GM12865 (cell line): ENCODE data around the gene RHBDD1.

Source experiments
- DNase-seq: peaks from one replicate; pipeline ENCODE4 v3.0.0; 2010; ENCODE audit warnings: low read depth
- H3K4me3 ChIP-seq: 2 replicates; pipeline ENCODE4 v1.5.1; 2011; ENCODE audit warnings: mild to moderate bottlenecking, low read depth, low read length, control low read depth
- TF ChIP-seq, protein P1 (sequence below): IDR thresholded peaks from 2 replicates; pipeline ENCODE4 v1.5.1; 2011; ENCODE audit warnings: low read length, control low read depth, low read depth, inconsistent platforms; ENCODE audit not compliant: insufficient read depth; ENCODE audit errors: missing control alignments

RHBDD1 gene

DNA sequence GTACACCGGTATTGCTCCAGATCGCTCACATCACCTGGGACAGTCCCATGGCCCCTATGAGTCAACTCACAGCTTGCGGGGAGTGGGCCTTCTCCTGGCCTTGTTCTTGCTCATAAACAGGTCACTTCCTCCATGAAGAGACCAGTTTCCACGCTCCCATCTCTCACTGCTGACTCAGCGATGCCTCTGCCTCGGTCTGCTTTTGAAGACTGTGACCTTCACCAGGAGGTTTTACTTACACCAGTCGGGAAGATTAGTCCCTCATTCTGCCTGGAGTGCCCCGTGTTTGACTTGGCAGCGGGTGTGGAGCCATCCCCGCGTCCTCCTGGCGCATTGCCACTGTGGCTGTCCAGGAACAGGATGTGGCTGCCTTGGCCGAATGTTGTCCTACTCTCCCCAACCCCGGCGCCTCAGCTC, 159.8 kb downstream of the RHBDD1 start:
- TF ChIP-seq, protein P1, sequence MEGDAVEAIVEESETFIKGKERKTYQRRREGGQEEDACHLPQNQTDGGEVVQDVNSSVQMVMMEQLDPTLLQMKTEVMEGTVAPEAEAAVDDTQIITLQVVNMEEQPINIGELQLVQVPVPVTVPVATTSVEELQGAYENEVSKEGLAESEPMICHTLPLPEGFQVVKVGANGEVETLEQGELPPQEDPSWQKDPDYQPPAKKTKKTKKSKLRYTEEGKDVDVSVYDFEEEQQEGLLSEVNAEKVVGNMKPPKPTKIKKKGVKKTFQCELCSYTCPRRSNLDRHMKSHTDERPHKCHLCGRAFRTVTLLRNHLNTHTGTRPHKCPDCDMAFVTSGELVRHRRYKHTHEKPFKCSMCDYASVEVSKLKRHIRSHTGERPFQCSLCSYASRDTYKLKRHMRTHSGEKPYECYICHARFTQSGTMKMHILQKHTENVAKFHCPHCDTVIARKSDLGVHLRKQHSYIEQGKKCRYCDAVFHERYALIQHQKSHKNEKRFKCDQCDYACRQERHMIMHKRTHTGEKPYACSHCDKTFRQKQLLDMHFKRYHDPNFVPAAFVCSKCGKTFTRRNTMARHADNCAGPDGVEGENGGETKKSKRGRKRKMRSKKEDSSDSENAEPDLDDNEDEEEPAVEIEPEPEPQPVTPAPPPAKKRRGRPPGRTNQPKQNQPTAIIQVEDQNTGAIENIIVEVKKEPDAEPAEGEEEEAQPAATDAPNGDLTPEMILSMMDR: no peak
- H3K4me3 ChIP-seq: no peak overlapping the region
- DNase-seq: peak; percentile 38

DNA sequence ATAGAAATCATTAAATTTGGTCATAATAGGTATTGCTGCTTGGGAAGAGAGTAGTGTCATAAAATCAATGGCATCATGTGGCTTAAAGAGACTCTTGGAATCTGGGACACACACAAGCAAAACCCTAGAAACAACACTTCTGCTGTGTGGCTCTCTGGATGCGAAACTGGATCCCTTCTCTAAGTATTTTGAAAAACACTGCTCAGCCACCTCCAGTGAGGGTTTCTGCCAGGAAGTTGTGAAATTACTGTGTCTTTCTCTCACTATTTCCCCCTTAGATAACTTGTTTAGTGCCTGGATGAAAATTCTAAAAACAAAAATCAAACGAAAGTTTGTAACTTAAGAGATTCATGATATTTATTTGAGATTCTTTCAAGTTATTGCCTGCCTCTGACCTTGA, 163.8 kb downstream of the RHBDD1 start:
- no peak overlapping the region for H3K4me3 ChIP-seq
- no peak for DNase-seq
- TF ChIP-seq, protein P1: no peak

DNA sequence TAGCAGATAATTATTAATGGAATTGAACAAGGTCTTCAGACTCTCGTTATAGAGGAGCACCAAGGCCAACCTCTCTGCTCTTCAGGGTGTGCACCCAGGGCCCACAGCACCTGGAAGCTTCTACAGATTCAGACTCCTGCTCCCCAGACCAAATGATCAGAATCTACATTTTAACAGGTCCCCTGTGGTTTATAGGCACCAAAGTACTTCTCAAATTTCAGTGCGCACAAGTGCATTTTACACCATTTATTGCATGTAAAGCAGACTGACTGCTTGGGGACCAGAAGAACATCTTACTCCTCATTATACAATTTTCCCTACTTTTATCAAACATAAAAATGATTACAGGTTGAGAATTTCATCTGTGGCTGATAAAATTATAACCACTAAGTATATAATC, 164.3 kb downstream of the RHBDD1 start:
- DNase-seq: no peak
- TF ChIP-seq, protein P1: no peak
- no peak overlapping the region for H3K4me3 ChIP-seq

DNA sequence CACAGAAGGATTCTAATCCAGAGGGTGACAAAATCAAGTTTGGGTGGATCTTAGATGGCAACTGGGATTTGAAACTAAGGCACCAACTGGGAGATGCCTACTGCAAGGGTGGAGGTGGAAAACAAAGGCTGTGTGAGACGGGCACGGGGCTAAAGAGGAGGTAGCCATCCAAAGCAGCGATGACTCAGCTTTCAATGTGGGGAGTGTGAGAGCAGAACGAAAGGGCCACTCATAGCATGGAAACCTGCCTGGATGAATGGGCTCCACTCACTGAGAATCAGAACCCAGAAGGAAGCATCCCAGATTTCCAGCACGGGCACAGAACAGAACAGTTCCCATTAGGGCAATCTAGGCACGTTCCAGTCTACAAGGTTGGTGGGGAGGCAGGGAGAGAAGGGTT, 168.6 kb downstream of the RHBDD1 start:
- DNase-seq: no peak
- H3K4me3 ChIP-seq: no peak overlapping the region
- TF ChIP-seq, protein P1: no peak

DNA sequence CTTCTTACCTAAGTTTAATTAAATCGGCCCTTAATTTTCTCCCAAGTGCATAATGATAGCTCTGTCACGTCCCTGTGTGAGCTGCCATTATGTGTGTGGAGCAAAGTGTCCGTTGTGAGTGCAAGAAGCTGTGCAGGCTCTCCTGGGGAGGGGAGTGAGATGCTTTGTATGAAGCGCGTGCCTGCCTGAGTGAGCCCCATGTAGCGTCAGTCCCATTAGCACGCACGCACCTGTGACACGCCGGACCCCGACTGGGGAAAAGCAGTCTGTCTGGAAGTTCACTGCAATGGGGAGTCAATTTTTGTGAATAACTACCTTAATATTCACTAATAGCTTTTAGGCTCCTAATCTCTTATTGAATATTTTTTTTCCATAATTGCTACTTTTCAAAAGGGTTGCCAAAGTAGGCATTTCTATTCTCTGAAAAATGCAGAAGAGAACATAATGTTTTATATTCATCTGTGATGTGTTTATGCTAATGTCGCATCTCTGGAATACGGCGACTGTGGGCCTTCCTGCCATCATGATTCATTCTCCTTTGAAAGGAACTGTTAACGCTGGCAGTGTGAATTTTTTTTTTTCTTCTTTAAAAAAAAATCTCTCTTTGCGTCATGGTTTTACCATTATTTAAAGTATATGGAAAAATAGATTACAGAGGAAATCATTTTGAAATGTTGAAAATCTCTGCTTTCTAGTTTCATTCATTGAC, 170.5 kb downstream of the RHBDD1 start:
- TF ChIP-seq, protein P1: no peak
- no peak overlapping the region for H3K4me3 ChIP-seq
- no peak for DNase-seq

DNA sequence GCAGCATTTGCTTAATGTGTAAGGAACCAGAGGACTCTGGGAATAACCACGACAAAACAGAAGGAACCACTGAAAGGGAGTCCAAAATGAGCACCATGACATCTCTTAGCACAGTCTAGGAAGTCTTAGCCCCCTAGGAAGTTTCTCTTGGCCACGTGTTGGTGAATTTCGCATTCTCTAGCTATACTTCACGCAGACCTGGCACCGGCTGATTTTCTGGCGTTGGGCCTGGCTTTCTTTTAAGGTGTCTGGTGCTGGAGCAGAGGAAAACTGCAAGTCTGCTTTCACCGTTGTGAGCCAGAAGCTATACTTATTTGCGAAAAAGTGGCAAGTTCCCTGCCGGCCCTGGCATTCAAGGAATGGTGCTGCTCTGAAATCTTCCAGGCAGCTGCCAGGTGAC, 171.3 kb downstream of the RHBDD1 start:
- DNase-seq: no peak
- TF ChIP-seq, protein P1: no peak
- no peak overlapping the region for H3K4me3 ChIP-seq

DNA sequence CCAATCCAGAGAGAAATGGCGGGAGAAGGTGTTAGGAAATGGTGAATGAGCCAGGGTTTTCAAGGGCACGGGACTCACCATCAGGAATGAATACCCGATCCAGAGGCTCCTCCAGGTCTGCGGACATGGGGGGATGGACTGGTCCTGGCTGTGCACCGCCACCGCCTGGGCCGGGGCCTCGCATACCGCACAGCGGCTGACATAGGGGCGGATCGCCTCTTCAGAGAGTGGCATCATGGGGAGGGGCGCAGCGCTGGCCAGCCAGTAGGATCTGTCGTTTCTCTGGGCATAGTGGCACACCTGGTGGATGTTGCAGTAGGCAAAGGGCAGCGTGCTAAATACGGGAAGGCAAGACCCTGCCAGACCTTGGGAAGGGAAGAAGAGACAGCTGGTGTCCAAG, 172.1 kb downstream of the RHBDD1 start:
- H3K4me3 ChIP-seq: no peak overlapping the region
- TF ChIP-seq, protein P1: no peak
- no peak for DNase-seq
